Measurements from ENCODE around the gene ZNF586.

GRCh38 chr19:57746580-57747471 is 22.6 kb upstream of the ZNF586 start, which contains the start of gene ZNF776:
- no peak for TF ChIP-seq SUZ12 (IDR thresholded peaks at IDR 0.05; ENCODE audit: extremely low read depth, insufficient read depth, insufficient read length)
- TF ChIP-seq YY1 (IDR thresholded peaks at IDR 0.05; ENCODE audit: insufficient read depth, insufficient read length): peak; percentile 63
- TF ChIP-seq ZNF274 (IDR thresholded peaks at IDR 0.05; ENCODE audit: low read depth, low read length): no peak
